Neural progenitor cell (in vitro differentiated cells): ENCODE data around the gene PRR30. TPM values are rescaled to one million over a fixed set of nuclear protein-coding genes. Genes with fewer than 3 reads are reported as not detected.

Experiments used
- DNase-seq: peaks from one replicate; pipeline ENCODE4 v3.0.0-alpha.2; 2016; ENCODE audit warnings: low spot score
- H2AFZ ChIP-seq: fragments of 200-600 bp; sonication (generic); replicated peaks from 2 replicates; pipeline ENCODE4 v1.6.1; 2016; ENCODE audit warnings: antibody characterized with exemption
- H3F3A ChIP-seq: fragments of 200-600 bp; sonication (generic); 2 replicates; pipeline ENCODE4 v1.6.1; 2016; ENCODE audit warnings: antibody characterized with exemption, low read depth
- H3K27ac ChIP-seq: fragments of 200-600 bp; sonication (generic); 2 replicates; pipeline ENCODE4 v1.5.1; 2016; ENCODE audit warnings: mild to moderate bottlenecking
- H3K27me3 ChIP-seq: fragments of 200-600 bp; sonication (generic); 2 replicates; pipeline ENCODE4 v1.6.1; 2016; ENCODE audit warnings: mild to moderate bottlenecking, moderate library complexity
- H3K36me3 ChIP-seq: fragments of 200-600 bp; sonication (generic); 2 replicates; pipeline ENCODE4 v1.5.1; 2016
- H3K4me1 ChIP-seq: fragments of 200-600 bp; sonication (generic); 2 replicates; pipeline ENCODE4 v1.6.1; 2016; ENCODE audit warnings: mixed run types
- H3K4me2 ChIP-seq: fragments of 200-600 bp; sonication (generic); 2 replicates; pipeline ENCODE4 v1.6.1; 2016
- H3K4me3 ChIP-seq: fragments of 200-600 bp; sonication (generic); 2 replicates; pipeline ENCODE4 v1.5.1; 2016
- H3K79me2 ChIP-seq: fragments of 200-600 bp; sonication (generic); 2 replicates; pipeline ENCODE4 v1.6.1; 2016; ENCODE audit warnings: low read depth
- H3K9ac ChIP-seq: fragments of 200-600 bp; sonication (generic); 2 replicates; pipeline ENCODE4 v1.6.1; 2016
- H3K9me3 ChIP-seq: fragments of 200-600 bp; sonication (generic); 2 replicates; pipeline ENCODE4 v1.5.1; 2016; ENCODE audit warnings: low read depth
- H4K20me1 ChIP-seq: fragments of 200-600 bp; sonication (generic); 2 replicates; pipeline ENCODE4 v1.6.1; 2016; ENCODE audit warnings: low read depth
- H3K27ac Mint-ChIP-seq: 3 replicates; pipeline ENCODE4 v1.8.0; 2021; ENCODE audit warnings: mixed read lengths
- H3K27me3 Mint-ChIP-seq: 2 replicates; pipeline ENCODE4 v1.8.0; 2022; ENCODE audit warnings: low read depth, mild to moderate bottlenecking, inconsistent platforms, moderate library complexity, mixed read lengths; ENCODE audit not compliant: insufficient read depth
- H3K36me3 Mint-ChIP-seq: 3 replicates; pipeline ENCODE4 v1.8.0; 2021; ENCODE audit warnings: mixed read lengths
- H3K4me1 Mint-ChIP-seq: 3 replicates; pipeline ENCODE4 v1.8.0; 2021; ENCODE audit warnings: mixed read lengths
- H3K4me3 Mint-ChIP-seq: 3 replicates; pipeline ENCODE4 v1.8.0; 2021; ENCODE audit warnings: mild to moderate bottlenecking, moderate library complexity, mixed read lengths
- H3K9me3 Mint-ChIP-seq: 3 replicates; pipeline ENCODE4 v1.8.0; 2020; ENCODE audit warnings: mixed read lengths
- EZH2 ChIP-seq: fragments of 200-600 bp; sonication (generic); IDR thresholded peaks from 2 replicates; pipeline ENCODE4 v1.6.1; 2017; ENCODE audit warnings: antibody characterized with exemption, mild to moderate bottlenecking, moderate library complexity
- EZH2phosphoT487 ChIP-seq: fragments of 200-600 bp; sonication (generic); IDR thresholded peaks from 2 replicates; pipeline ENCODE4 v1.6.1; 2017; ENCODE audit warnings: antibody characterized with exemption
- total RNA-seq: library from RNA; depleted of rRNA; stranded (reverse); fragments of >200 nt; gene quantifications from 2 replicates; pipeline ENCODE4 v1.2.3, GENCODE V29; 2015; ENCODE audit warnings: low replicate concordance
- TF ChIP-seq, protein P1 (sequence below): fragments of 200-600 bp; sonication (generic); IDR thresholded peaks from 2 replicates; pipeline ENCODE4 v1.5.1; 2017; ENCODE audit warnings: antibody characterized with exemption, mild to moderate bottlenecking

The PRR30 gene
- total RNA-seq, 1 donor from 2014 or later = not detected

DNA sequence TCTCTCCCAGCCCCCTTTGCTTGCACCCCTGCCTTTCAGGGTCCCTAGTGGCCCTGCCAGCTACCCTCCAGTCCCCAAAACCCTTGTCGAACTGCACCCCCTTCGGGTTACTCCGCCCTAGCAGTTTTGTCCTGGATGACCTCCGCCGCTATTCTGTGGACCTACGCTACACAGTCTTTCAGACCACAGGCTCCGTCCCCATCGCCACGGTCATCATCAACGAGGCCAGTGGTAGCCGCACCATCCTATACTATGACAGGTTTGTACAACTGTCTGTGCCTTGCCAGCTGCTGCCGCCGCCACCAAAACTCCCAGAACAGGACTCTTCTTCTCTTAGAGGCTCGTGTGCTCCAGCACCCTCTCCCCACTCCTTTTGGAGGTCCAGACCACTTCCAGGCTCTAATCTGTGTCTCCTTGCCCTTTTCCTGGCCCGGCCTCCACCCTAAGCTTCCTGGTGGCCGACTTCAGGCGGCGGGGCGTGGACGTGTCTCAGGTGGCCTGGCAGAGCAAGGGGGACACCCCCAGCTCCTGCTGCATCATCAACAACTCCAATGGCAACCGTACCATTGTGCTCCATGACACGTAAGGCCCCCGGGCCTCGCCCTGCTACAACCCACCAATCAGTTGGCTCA lies 44.7 kb downstream of the PRR30 start:
- no peaks in the 10 kb centered on the region for H3K36me3 Mint-ChIP-seq
- H4K20me1 ChIP-seq = no peaks in the 10 kb centered on the region
- H3K79me2 ChIP-seq = no peaks in the 10 kb centered on the region
- no peaks in the 10 kb centered on the region for H3K36me3 ChIP-seq
- no peaks in the 10 kb centered on the region for H3K27me3 ChIP-seq
- no peak overlapping the region for H3K4me2 ChIP-seq
- no peaks in the 10 kb centered on the region for H3K9me3 ChIP-seq
- no peak overlapping the region for H3K9ac ChIP-seq
- no peaks in the 10 kb centered on the region for H3K9me3 Mint-ChIP-seq
- H2AFZ ChIP-seq = no peak overlapping the region
- no peaks in the 10 kb centered on the region for H3F3A ChIP-seq
- H3K27me3 Mint-ChIP-seq = peaks cover 11% of the 10 kb centered on the region
- TF ChIP-seq, protein P1, sequence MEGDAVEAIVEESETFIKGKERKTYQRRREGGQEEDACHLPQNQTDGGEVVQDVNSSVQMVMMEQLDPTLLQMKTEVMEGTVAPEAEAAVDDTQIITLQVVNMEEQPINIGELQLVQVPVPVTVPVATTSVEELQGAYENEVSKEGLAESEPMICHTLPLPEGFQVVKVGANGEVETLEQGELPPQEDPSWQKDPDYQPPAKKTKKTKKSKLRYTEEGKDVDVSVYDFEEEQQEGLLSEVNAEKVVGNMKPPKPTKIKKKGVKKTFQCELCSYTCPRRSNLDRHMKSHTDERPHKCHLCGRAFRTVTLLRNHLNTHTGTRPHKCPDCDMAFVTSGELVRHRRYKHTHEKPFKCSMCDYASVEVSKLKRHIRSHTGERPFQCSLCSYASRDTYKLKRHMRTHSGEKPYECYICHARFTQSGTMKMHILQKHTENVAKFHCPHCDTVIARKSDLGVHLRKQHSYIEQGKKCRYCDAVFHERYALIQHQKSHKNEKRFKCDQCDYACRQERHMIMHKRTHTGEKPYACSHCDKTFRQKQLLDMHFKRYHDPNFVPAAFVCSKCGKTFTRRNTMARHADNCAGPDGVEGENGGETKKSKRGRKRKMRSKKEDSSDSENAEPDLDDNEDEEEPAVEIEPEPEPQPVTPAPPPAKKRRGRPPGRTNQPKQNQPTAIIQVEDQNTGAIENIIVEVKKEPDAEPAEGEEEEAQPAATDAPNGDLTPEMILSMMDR = no peak
- TF ChIP-seq EZH2phosphoT487 = no peak
- no peak for TF ChIP-seq EZH2
- no peak overlapping the region for H3K27ac ChIP-seq
- no peaks in the 10 kb centered on the region for H3K4me1 ChIP-seq
- peaks cover 10% of the 10 kb centered on the region for H3K4me1 Mint-ChIP-seq
- peak overlapping the region; percentile 72 for H3K27ac Mint-ChIP-seq
- no peak for DNase-seq
- peak overlapping the region; percentile 53 for H3K4me3 Mint-ChIP-seq
- no peak overlapping the region for H3K4me3 ChIP-seq

- no peaks in the 10 kb centered on the region for H3K36me3 ChIP-seq
- DNase-seq = no peak
- H3K4me1 ChIP-seq = no peaks in the 10 kb centered on the region
- H3K4me2 ChIP-seq = no peak overlapping the region
- H4K20me1 ChIP-seq = no peaks in the 10 kb centered on the region
- H3K27me3 ChIP-seq = no peaks in the 10 kb centered on the region
- H3K36me3 Mint-ChIP-seq = no peaks in the 10 kb centered on the region
- no peaks in the 10 kb centered on the region for H3K9me3 Mint-ChIP-seq
- H3K27me3 Mint-ChIP-seq = peaks cover 9% of the 10 kb centered on the region
- peak overlapping the region; percentile 72 for H3K27ac Mint-ChIP-seq
- H3F3A ChIP-seq = no peaks in the 10 kb centered on the region
- H3K9ac ChIP-seq = no peak overlapping the region
- H2AFZ ChIP-seq = no peak overlapping the region
- no peak for TF ChIP-seq EZH2
- no peak for TF ChIP-seq EZH2phosphoT487
- TF ChIP-seq, protein P1 = no peak
- no peak overlapping the region for H3K4me3 ChIP-seq
- H3K4me3 Mint-ChIP-seq = peak overlapping the region; percentile 53
- no peaks in the 10 kb centered on the region for H3K79me2 ChIP-seq
- no peak overlapping the region for H3K27ac ChIP-seq
- H3K4me1 Mint-ChIP-seq = peaks cover 10% of the 10 kb centered on the region
- no peaks in the 10 kb centered on the region for H3K9me3 ChIP-seq
These were observed 45.5 kb downstream of the PRR30 start for GRCh38 chr2:27093430-27094352.

- Histone ChIP-seq H3F3A (no peaks in the 10 kb centered on the region), H3K9me3 (no peaks in the 10 kb centered on the region), H3K36me3 (no peaks in the 10 kb centered on the region), H4K20me1 (no peaks in the 10 kb centered on the region), H3K4me2 (no peak overlapping the region), H3K27me3 (peaks cover under 1% of the 10 kb centered on the region), H2AFZ (no peak overlapping the region), H3K27ac (no peak overlapping the region), H3K79me2 (no peaks in the 10 kb centered on the region), H3K4me1 (no peaks in the 10 kb centered on the region), H3K4me3 (no peak overlapping the region), H3K9ac (no peak overlapping the region)
- TF ChIP-seq EZH2 (no peak), EZH2phosphoT487 (no peak)
- TF ChIP-seq, protein P1 = no peak
- peaks cover 11% of the 10 kb centered on the region for H3K27me3 Mint-ChIP-seq
- no peaks in the 10 kb centered on the region for H3K36me3 Mint-ChIP-seq
- DNase-seq = no peak
- H3K27ac Mint-ChIP-seq = no peak overlapping the region
- peaks cover 10% of the 10 kb centered on the region for H3K4me1 Mint-ChIP-seq
- no peak overlapping the region for H3K4me3 Mint-ChIP-seq
- no peaks in the 10 kb centered on the region for H3K9me3 Mint-ChIP-seq
These were observed 46.3 kb downstream of the PRR30 start for GRCh38 chr2:27092696-27093429.
